Mesenchymal stem cell (in vitro differentiated cells and primary cell): ENCODE data around the gene ERC2.

Experiments
- DNase-seq: peaks from one replicate; pipeline ENCODE4 v3.0.0-alpha.2; 2013
- H2AFZ ChIP-seq: one replicate; pipeline ENCODE4 v1.6.1; 2013; ENCODE audit warnings: low read depth, mild to moderate bottlenecking, control low read depth, inconsistent platforms, low read length, moderate library complexity
- H2AK5ac ChIP-seq: 2 replicates; pipeline ENCODE4 v1.6.1; 2013; ENCODE audit warnings: low read length, moderate library complexity, mild to moderate bottlenecking, inconsistent platforms; ENCODE audit not compliant: severe bottlenecking
- H2BK120ac ChIP-seq: one replicate; pipeline ENCODE4 v1.6.1; 2013; ENCODE audit warnings: low read depth, mild to moderate bottlenecking, inconsistent platforms, low read length, moderate library complexity
- H2BK12ac ChIP-seq, 2 experiments: one replicate each; pipeline ENCODE4 v1.6.1; 2013; ENCODE audit warnings: inconsistent platforms in 2 of 2, low read length in 2 of 2, mild to moderate bottlenecking in 2 of 2, moderate library complexity in 2 of 2, control low read depth in 1 of 2
- H2BK15ac ChIP-seq: one replicate; pipeline ENCODE4 v1.6.1; 2013; ENCODE audit warnings: mild to moderate bottlenecking, low read depth, inconsistent platforms; ENCODE audit not compliant: poor library complexity, severe bottlenecking
- H2BK5ac ChIP-seq: 2 replicates; pipeline ENCODE4 v1.6.1; 2013; ENCODE audit warnings: low read depth, mild to moderate bottlenecking, low read length, control low read depth, inconsistent platforms; ENCODE audit not compliant: poor library complexity, severe bottlenecking
- H3K14ac ChIP-seq, 2 experiments: one replicate each; pipeline ENCODE4 v1.6.1; 2013; ENCODE audit warnings: inconsistent platforms in 2 of 2, low read length in 2 of 2, control low read depth in 1 of 2, mild to moderate bottlenecking in 1 of 2, moderate library complexity in 1 of 2
- H3K18ac ChIP-seq, 2 experiments: one replicate each; pipeline ENCODE4 v1.6.1; 2013; ENCODE audit warnings: inconsistent platforms in 2 of 2, low read length in 2 of 2, control low read depth in 1 of 2, low read depth in 1 of 2, mild to moderate bottlenecking in 1 of 2
- H3K23ac ChIP-seq, 2 experiments: one replicate each; pipeline ENCODE4 v1.6.1; 2013; ENCODE audit warnings: inconsistent platforms in 2 of 2, low read length in 2 of 2, mild to moderate bottlenecking in 2 of 2, moderate library complexity in 2 of 2, control low read depth in 1 of 2
- H3K27ac ChIP-seq: 2 replicates; pipeline ENCODE4 v1.5.1; 2013; ENCODE audit warnings: mild to moderate bottlenecking, moderate library complexity, low read length, control low read depth, inconsistent platforms; ENCODE audit not compliant: poor library complexity, severe bottlenecking
- H3K27me3 ChIP-seq, 2 experiments: 2 replicates each; pipeline versions ENCODE4 v1.6.1 to v1.7.0; 2013; ENCODE audit warnings: low read length in 2 of 2, mild to moderate bottlenecking in 2 of 2, moderate library complexity in 2 of 2, control low read depth in 1 of 2, inconsistent platforms in 1 of 2; ENCODE audit not compliant: control insufficient read depth in 1 of 2, insufficient read depth in 1 of 2
- H3K36me3 ChIP-seq, 2 experiments: 2 replicates each; pipeline versions ENCODE4 v1.6.1 to v1.7.0; 2013; ENCODE audit warnings: low read length in 2 of 2, control low read depth in 1 of 2, inconsistent platforms in 1 of 2, low read depth in 1 of 2, mild to moderate bottlenecking in 1 of 2; ENCODE audit not compliant: insufficient read depth in 2 of 2, control insufficient read depth in 1 of 2
- H3K4ac ChIP-seq, 2 experiments: one replicate each; pipeline ENCODE4 v1.6.1; 2013; ENCODE audit warnings: inconsistent platforms in 2 of 2, low read length in 2 of 2, mild to moderate bottlenecking in 2 of 2, moderate library complexity in 2 of 2, control low read depth in 1 of 2, low read depth in 1 of 2
- H3K4me1 ChIP-seq: 2 replicates; pipeline ENCODE4 v1.6.1; 2013; ENCODE audit warnings: low read depth, low read length, control low read depth; ENCODE audit not compliant: control insufficient read depth, insufficient read depth
- H3K4me2 ChIP-seq: 2 replicates; pipeline ENCODE4 v1.6.1; 2013; ENCODE audit warnings: low read length, mild to moderate bottlenecking, inconsistent platforms; ENCODE audit not compliant: poor library complexity, severe bottlenecking
- H3K4me3 ChIP-seq, 2 experiments: 2 replicates each; pipeline versions ENCODE4 v1.5.1 to v1.7.0; 2013; ENCODE audit warnings: low read length in 2 of 2, mild to moderate bottlenecking in 2 of 2, control low read depth in 1 of 2, low read depth in 1 of 2; ENCODE audit not compliant: insufficient read depth in 1 of 2
- H3K79me1 ChIP-seq: replicated peaks from 2 replicates; pipeline ENCODE4 v1.6.1; 2013; ENCODE audit warnings: mild to moderate bottlenecking, control low read depth, low read length, inconsistent platforms; ENCODE audit not compliant: poor library complexity, severe bottlenecking
- H3K9ac ChIP-seq: 2 replicates; pipeline ENCODE4 v1.7.0; 2013; ENCODE audit warnings: mild to moderate bottlenecking, low read length, moderate library complexity
- H3K9me3 ChIP-seq: 2 replicates; pipeline ENCODE4 v1.7.0; 2013; ENCODE audit warnings: mild to moderate bottlenecking, low read length; ENCODE audit not compliant: control insufficient read depth
- H4K8ac ChIP-seq: one replicate; pipeline ENCODE4 v1.6.1; 2013; ENCODE audit warnings: inconsistent platforms, mild to moderate bottlenecking, low read length, moderate library complexity
- H4K91ac ChIP-seq: one replicate; pipeline ENCODE4 v1.6.1; 2013; ENCODE audit warnings: mild to moderate bottlenecking, low read length, inconsistent platforms
- WGBS: methylation state at CpG from one replicate; pipeline ENCODE4 v1.1.7; 2013; ENCODE audit warnings: mixed read lengths; 5-methylcytosine and 5-hydroxymethylcytosine counted together

ERC2 gene

GRCh38 chr3:56137415-56137814 lies 330.9 kb downstream of the ERC2 start:
- Histone ChIP-seq H2AK5ac (no peak overlapping the region), H2BK12ac (no peak overlapping the region), H3K4me1 (peaks cover 3% of the 10 kb centered on the region), H3K23ac (no peak overlapping the region), H2AFZ (no peak overlapping the region), H3K79me1 (no peaks in the 10 kb centered on the region), H3K9me3 (no peaks in the 10 kb centered on the region), H3K36me3 (no peaks in the 10 kb centered on the region), H3K4me3 (no peak overlapping the region), H3K27me3 (no peaks in the 10 kb centered on the region), H2BK120ac (no peak overlapping the region), H4K91ac (no peak overlapping the region), H2BK15ac (no peak overlapping the region), H3K9ac (no peak overlapping the region), H4K8ac (no peak overlapping the region), H3K4ac (no peak overlapping the region), H3K18ac (no peak overlapping the region), H3K4me2 (no peak overlapping the region), H3K27ac (no peak overlapping the region), H3K14ac (no peak overlapping the region), H2BK5ac (no peak overlapping the region)
- WGBS = 83% methylated on average over 1 of the region's 1 CpG
- no peak for DNase-seq

- Histone ChIP-seq H3K4me2 (no peak overlapping the region), H3K79me1 (no peaks in the 10 kb centered on the region), H3K9me3 (no peaks in the 10 kb centered on the region), H3K4me1 (peaks cover 3% of the 10 kb centered on the region), H4K91ac (no peak overlapping the region), H2BK120ac (no peak overlapping the region), H3K4me3 (no peak overlapping the region), H3K23ac (no peak overlapping the region), H4K8ac (no peak overlapping the region), H3K27me3 (no peaks in the 10 kb centered on the region), H3K27ac (no peak overlapping the region), H2BK12ac (no peak overlapping the region), H2BK5ac (no peak overlapping the region), H2AK5ac (no peak overlapping the region), H3K14ac (no peak overlapping the region), H3K4ac (no peak overlapping the region), H2BK15ac (no peak overlapping the region), H3K36me3 (no peaks in the 10 kb centered on the region), H3K9ac (no peak overlapping the region), H2AFZ (no peak overlapping the region), H3K18ac (no peak overlapping the region)
- 59% methylated on average over 2 of the region's 2 CpGs for WGBS
- DNase-seq = no peak
Measured at GRCh38 chr3:56136514-56136913, 331.8 kb downstream of the ERC2 start.

- no peak overlapping the region for H3K9ac ChIP-seq
- H3K4ac ChIP-seq = no peak overlapping the region
- no peaks in the 10 kb centered on the region for H3K79me1 ChIP-seq
- no peak overlapping the region for H3K18ac ChIP-seq
- no peak overlapping the region for H2AFZ ChIP-seq
- H4K8ac ChIP-seq = no peak overlapping the region
- H2BK12ac ChIP-seq = no peak overlapping the region
- no peak overlapping the region for H2BK15ac ChIP-seq
- no peak overlapping the region for H2BK120ac ChIP-seq
- H3K4me2 ChIP-seq = no peak overlapping the region
- H3K14ac ChIP-seq = no peak overlapping the region
- DNase-seq = no peak
- no peaks in the 10 kb centered on the region for H3K9me3 ChIP-seq
- H3K23ac ChIP-seq = no peak overlapping the region
- no peak overlapping the region for H2BK5ac ChIP-seq
- H4K91ac ChIP-seq = no peak overlapping the region
- H3K27ac ChIP-seq = no peak overlapping the region
- H2AK5ac ChIP-seq = peak overlapping the region; percentile 69
- H3K4me1 ChIP-seq = peaks cover 3% of the 10 kb centered on the region
- no peaks in the 10 kb centered on the region for H3K36me3 ChIP-seq
- H3K27me3 ChIP-seq = no peaks in the 10 kb centered on the region
- 82% methylated on average over 4 of the region's 4 CpGs for WGBS
- H3K4me3 ChIP-seq = no peak overlapping the region
Measured at GRCh38 chr3:56135941-56136340, 332.3 kb downstream of the ERC2 start.

GRCh38 chr3:56133423-56133822 lies 334.8 kb downstream of the ERC2 start:
- no peaks in the 10 kb centered on the region for H3K36me3 ChIP-seq
- no peak overlapping the region for H2AK5ac ChIP-seq
- H3K27me3 ChIP-seq = no peaks in the 10 kb centered on the region
- no peak overlapping the region for H3K23ac ChIP-seq
- no peak overlapping the region for H3K4me3 ChIP-seq
- H2BK15ac ChIP-seq = no peak overlapping the region
- peak overlapping the region; percentile 29 for H3K27ac ChIP-seq
- no peak overlapping the region for H4K91ac ChIP-seq
- H3K9ac ChIP-seq = no peak overlapping the region
- no peak overlapping the region for H4K8ac ChIP-seq
- H3K4ac ChIP-seq = no peak overlapping the region
- 80% methylated on average over 1 of the region's 2 CpGs for WGBS
- no peak overlapping the region for H3K14ac ChIP-seq
- H3K18ac ChIP-seq = peak overlapping the region in 1 of 2 experiments; percentile 17
- H3K79me1 ChIP-seq = no peaks in the 10 kb centered on the region
- no peaks in the 10 kb centered on the region for H3K9me3 ChIP-seq
- peaks cover 3% of the 10 kb centered on the region for H3K4me1 ChIP-seq
- no peak overlapping the region for H2AFZ ChIP-seq
- peak; percentile 51 for DNase-seq
- no peak overlapping the region for H3K4me2 ChIP-seq
- no peak overlapping the region for H2BK5ac ChIP-seq
- no peak overlapping the region for H2BK120ac ChIP-seq
- H2BK12ac ChIP-seq = no peak overlapping the region
